SK-N-SH (cell line): ENCODE results near the gene MRPS22. TPM values are rescaled to one million over a fixed set of nuclear protein-coding genes. Genes with fewer than 3 reads are reported as not detected.

Source experiments
- CTCF ChIA-PET: fragments of 300-600, 350-600 bp; formaldehyde crosslinking; extraction: SDS; loops from one replicate; lab custom pipeline; 2021; lab: Yijun Ruan, JAX
- POLR2A ChIA-PET: fragments of 350-600 bp; sonication (Branson Sonifier 250); formaldehyde crosslinking; extraction: SDS; loops from one replicate; lab custom pipeline; 2020; ENCODE audit warnings: antibody characterized with exemption, inconsistent platforms; lab: Yijun Ruan, JAX
- DNase-seq: peaks from one replicate; pipeline ENCODE4 v3.0.0; 2012
- H2AFZ ChIP-seq: fragments of 200-600 bp; sonication (generic); 2 replicates; pipeline ENCODE4 v1.8.1; 2016; ENCODE audit warnings: antibody characterized with exemption, mild to moderate bottlenecking, low read depth
- H3F3A ChIP-seq: fragments of 200-600 bp; sonication (generic); replicated peaks from 2 replicates; pipeline ENCODE3; 2016; ENCODE audit warnings: antibody characterized with exemption, mild to moderate bottlenecking; ENCODE audit not compliant: insufficient read depth
- H3K27ac ChIP-seq, 2 experiments: fragments of 200-500 bp in 1 of 2; fragments of 200-600 bp in 1 of 2; sonication (Bioruptor generic) in 1 of 2; sonication (generic), shearing (Covaris generic) in 1 of 2; 2 replicates each; pipeline versions ENCODE4 v1.5.1 to v1.6.1; 2014 to 2016; ENCODE audit warnings: low read depth in 2 of 2, inconsistent platforms in 1 of 2, low read length in 1 of 2, mild to moderate bottlenecking in 1 of 2, mixed read lengths in 1 of 2
- H3K27me3 ChIP-seq: fragments of 200-600 bp; sonication (generic), shearing (Covaris generic); 2 replicates; pipeline ENCODE4 v1.6.1; 2016; ENCODE audit warnings: mixed run types; ENCODE audit not compliant: insufficient read depth
- H3K36me3 ChIP-seq, 2 experiments: fragments of 200-500 bp in 1 of 2; fragments of 200-600 bp in 1 of 2; sonication (Bioruptor generic) in 1 of 2; sonication (generic) in 1 of 2; replicated peaks in 1 of 2; 2 replicates each; pipeline versions ENCODE3 to v1.5.1; 2014 to 2016; ENCODE audit warnings: low read length in 1 of 2, mild to moderate bottlenecking in 1 of 2; ENCODE audit not compliant: insufficient read depth in 2 of 2, control insufficient read depth in 1 of 2
- H3K4me1 ChIP-seq, 2 experiments: fragments of 200-500 bp in 1 of 2; fragments of 200-600 bp in 1 of 2; sonication (Bioruptor generic) in 1 of 2; sonication (generic), shearing (Covaris generic) in 1 of 2; 2 replicates each; pipeline versions ENCODE4 v1.5.1 to v1.6.1; 2014 to 2016; ENCODE audit warnings: low read depth in 1 of 2, low read length in 1 of 2, mixed run types in 1 of 2; ENCODE audit not compliant: insufficient read depth in 2 of 2, control insufficient read depth in 1 of 2
- H3K4me2 ChIP-seq: fragments of 200-600 bp; sonication (generic), shearing (Covaris generic); 2 replicates; pipeline ENCODE4 v1.6.1; 2017; ENCODE audit warnings: mixed run types
- H3K4me3 ChIP-seq, 2 experiments: fragments of 200-500 bp in 1 of 2; fragments of 200-600 bp in 1 of 2; sonication (Bioruptor generic) in 1 of 2; sonication (generic), shearing (Covaris generic) in 1 of 2; 2 replicates each; pipeline versions ENCODE4 v1.5.1 to v1.8.1; 2014 to 2016; ENCODE audit warnings: low read depth in 2 of 2, inconsistent platforms in 1 of 2, low read length in 1 of 2, mild to moderate bottlenecking in 1 of 2, mixed read lengths in 1 of 2, moderate library complexity in 1 of 2
- H3K79me2 ChIP-seq: fragments of 200-600 bp; sonication (generic); 2 replicates; pipeline ENCODE4 v1.8.1; 2017; ENCODE audit warnings: mild to moderate bottlenecking; ENCODE audit not compliant: insufficient read depth
- H3K9ac ChIP-seq: fragments of 200-600 bp; sonication (generic); 2 replicates; pipeline ENCODE4 v1.6.1; 2017; ENCODE audit warnings: mixed run types
- H3K9me2 ChIP-seq: fragments of 200-600 bp; sonication (generic); 2 replicates; pipeline ENCODE4 v1.6.1; 2017; ENCODE audit warnings: mixed run types
- H3K9me3 ChIP-seq: fragments of 200-600 bp; sonication (generic); 2 replicates; pipeline ENCODE4 v1.6.1; 2017; ENCODE audit warnings: mixed run types, mild to moderate bottlenecking, moderate library complexity
- H4K20me1 ChIP-seq: fragments of 200-600 bp; sonication (generic); 2 replicates; pipeline ENCODE4 v1.6.1; 2017; ENCODE audit warnings: mild to moderate bottlenecking, mixed run types; ENCODE audit not compliant: insufficient read depth
- ELF1 ChIP-seq: IDR thresholded peaks from 2 replicates; pipeline ENCODE4 v1.4.0; 2012
- EZH2phosphoT487 ChIP-seq: fragments of 200-600 bp; sonication (generic); IDR thresholded peaks from 2 replicates; pipeline ENCODE4 v1.6.1; 2017; ENCODE audit warnings: low read depth, mixed run types, mild to moderate bottlenecking, antibody characterized with exemption, moderate library complexity, borderline replicate concordance
- FOXM1 ChIP-seq: IDR thresholded peaks from 2 replicates; pipeline ENCODE4 v1.4.0; 2012; ENCODE audit warnings: low read depth, mild to moderate bottlenecking
- MEF2A ChIP-seq: IDR thresholded peaks from 2 replicates; pipeline ENCODE4 v1.4.0; 2012; ENCODE audit warnings: low read depth, borderline replicate concordance
- MXI1 ChIP-seq: IDR thresholded peaks from 2 replicates; pipeline ENCODE4 v1.6.1; 2012; ENCODE audit warnings: mild to moderate bottlenecking, low read depth, low read length, improper control_type of control experiment
- POLR2AphosphoS5 ChIP-seq: IDR thresholded peaks from 2 replicates; pipeline ENCODE4 v1.6.1; 2012; ENCODE audit warnings: low read depth, low read length
- RCOR1 ChIP-seq: fragments of 150-350 bp; IDR thresholded peaks from 2 replicates; pipeline ENCODE4 v1.6.1; 2017; ENCODE audit warnings: antibody characterized with exemption, low read length
- RXRA ChIP-seq: IDR thresholded peaks from 2 replicates; pipeline ENCODE4 v1.4.0; 2012; ENCODE audit warnings: low read depth, mild to moderate bottlenecking, borderline replicate concordance
- SMC3 ChIP-seq: IDR thresholded peaks from 2 replicates; pipeline ENCODE4 v1.6.1; 2012; ENCODE audit warnings: low read depth, low read length, improper control_type of control experiment
- TAF1 ChIP-seq: IDR thresholded peaks from 2 replicates; pipeline ENCODE4 v1.6.1; 2012; ENCODE audit warnings: low read depth, mild to moderate bottlenecking, low read length, moderate library complexity, borderline replicate concordance
- YY1 ChIP-seq: IDR thresholded peaks from 2 replicates; pipeline ENCODE4 v1.4.0; 2012; ENCODE audit warnings: low read depth, mild to moderate bottlenecking
- WGBS: methylation state at CpG from one replicate; pipeline ENCODE4 v1.1.6; 2017; ENCODE audit warnings: low lambda C conversion rate; 5-methylcytosine and 5-hydroxymethylcytosine counted together
- polyA plus RNA-seq, 3 experiments: library from polyadenylated mRNA; depleted of rRNA; stranded (reverse); fragments of >200 nt; gene quantifications; 2 replicates each; pipeline ENCODE4 v1.2.3, GENCODE V29; 2012
- TF ChIP-seq, protein P1 (sequence below): IDR thresholded peaks from 2 replicates; pipeline ENCODE4 v1.4.0; 2012; ENCODE audit warnings: low read depth, borderline replicate concordance
- TF ChIP-seq, protein P2 (sequence below): fragments of 150-350 bp; IDR thresholded peaks from 2 replicates; pipeline ENCODE4 v1.6.1; 2016; ENCODE audit warnings: mild to moderate bottlenecking, low read depth, low read length
- TF ChIP-seq, protein P3 (sequence below): IDR thresholded peaks from 2 replicates; pipeline ENCODE4 v1.4.0; 2012; ENCODE audit warnings: low read depth
- TF ChIP-seq, protein P4 (sequence below): fragments of 150-350 bp; IDR thresholded peaks from 2 replicates; pipeline ENCODE4 v1.6.1; 2017; ENCODE audit warnings: antibody characterized with exemption, low read length, low read depth, borderline replicate concordance

MRPS22 gene
- polyA plus RNA-seq, 1 of the 3 experiments (the other 2 are of a cell fraction) = 50.6 TPM

DNA sequence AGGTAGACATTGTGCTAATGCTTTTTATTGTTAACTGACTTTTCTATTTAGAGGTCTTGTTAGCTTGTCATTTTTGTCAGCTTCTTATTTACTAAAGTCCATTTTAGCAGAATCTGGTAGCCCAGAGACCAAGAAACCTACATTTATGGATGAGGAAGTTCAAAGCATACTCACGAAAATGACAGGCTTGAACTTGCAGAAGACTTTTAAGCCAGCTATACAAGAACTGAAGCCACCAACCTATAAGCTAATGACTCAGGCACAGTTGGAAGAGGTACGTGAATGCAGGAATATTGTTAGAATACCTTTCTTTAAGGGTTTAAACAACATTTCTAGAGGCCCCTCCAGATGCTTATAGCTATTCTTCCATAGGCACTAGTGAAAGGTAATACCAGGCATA is 3.0 kb downstream of the MRPS22 start:
- Histone ChIP-seq H3K4me1 (peaks cover 6 to 12% of the 10 kb centered on the region in 2 experiments; a peak in 3 of 4 replicates), H3F3A (no peaks in the 10 kb centered on the region), H4K20me1 (no peaks in the 10 kb centered on the region; the same call in 1 of the 2 replicates), H2AFZ (no peak overlapping the region), H3K4me3 (no peak overlapping the region), H3K9me2 (no peaks in the 10 kb centered on the region), H3K9ac (no peak overlapping the region), H3K27ac (no peak overlapping the region), H3K79me2 (peaks cover 41% of the 10 kb centered on the region), H3K9me3 (no peaks in the 10 kb centered on the region), H3K4me2 (no peak overlapping the region), H3K36me3 (peaks cover 40 to 52% of the 10 kb centered on the region in 2 experiments), H3K27me3 (no peaks in the 10 kb centered on the region)
- no peak for TF ChIP-seq RCOR1
- TF ChIP-seq, protein P1, sequence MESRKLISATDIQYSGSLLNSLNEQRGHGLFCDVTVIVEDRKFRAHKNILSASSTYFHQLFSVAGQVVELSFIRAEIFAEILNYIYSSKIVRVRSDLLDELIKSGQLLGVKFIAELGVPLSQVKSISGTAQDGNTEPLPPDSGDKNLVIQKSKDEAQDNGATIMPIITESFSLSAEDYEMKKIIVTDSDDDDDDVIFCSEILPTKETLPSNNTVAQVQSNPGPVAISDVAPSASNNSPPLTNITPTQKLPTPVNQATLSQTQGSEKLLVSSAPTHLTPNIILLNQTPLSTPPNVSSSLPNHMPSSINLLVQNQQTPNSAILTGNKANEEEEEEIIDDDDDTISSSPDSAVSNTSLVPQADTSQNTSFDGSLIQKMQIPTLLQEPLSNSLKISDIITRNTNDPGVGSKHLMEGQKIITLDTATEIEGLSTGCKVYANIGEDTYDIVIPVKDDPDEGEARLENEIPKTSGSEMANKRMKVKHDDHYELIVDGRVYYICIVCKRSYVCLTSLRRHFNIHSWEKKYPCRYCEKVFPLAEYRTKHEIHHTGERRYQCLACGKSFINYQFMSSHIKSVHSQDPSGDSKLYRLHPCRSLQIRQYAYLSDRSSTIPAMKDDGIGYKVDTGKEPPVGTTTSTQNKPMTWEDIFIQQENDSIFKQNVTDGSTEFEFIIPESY = no peak
- no peak for TF ChIP-seq SMC3
- TF ChIP-seq ELF1 = no peak
- TF ChIP-seq, protein P2, sequence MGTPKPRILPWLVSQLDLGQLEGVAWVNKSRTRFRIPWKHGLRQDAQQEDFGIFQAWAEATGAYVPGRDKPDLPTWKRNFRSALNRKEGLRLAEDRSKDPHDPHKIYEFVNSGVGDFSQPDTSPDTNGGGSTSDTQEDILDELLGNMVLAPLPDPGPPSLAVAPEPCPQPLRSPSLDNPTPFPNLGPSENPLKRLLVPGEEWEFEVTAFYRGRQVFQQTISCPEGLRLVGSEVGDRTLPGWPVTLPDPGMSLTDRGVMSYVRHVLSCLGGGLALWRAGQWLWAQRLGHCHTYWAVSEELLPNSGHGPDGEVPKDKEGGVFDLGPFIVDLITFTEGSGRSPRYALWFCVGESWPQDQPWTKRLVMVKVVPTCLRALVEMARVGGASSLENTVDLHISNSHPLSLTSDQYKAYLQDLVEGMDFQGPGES = no peak
- TF ChIP-seq, protein P3, sequence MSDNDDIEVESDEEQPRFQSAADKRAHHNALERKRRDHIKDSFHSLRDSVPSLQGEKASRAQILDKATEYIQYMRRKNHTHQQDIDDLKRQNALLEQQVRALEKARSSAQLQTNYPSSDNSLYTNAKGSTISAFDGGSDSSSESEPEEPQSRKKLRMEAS = no peak
- TF ChIP-seq MEF2A = no peak
- TF ChIP-seq TAF1 = no peak
- TF ChIP-seq, protein P4, sequence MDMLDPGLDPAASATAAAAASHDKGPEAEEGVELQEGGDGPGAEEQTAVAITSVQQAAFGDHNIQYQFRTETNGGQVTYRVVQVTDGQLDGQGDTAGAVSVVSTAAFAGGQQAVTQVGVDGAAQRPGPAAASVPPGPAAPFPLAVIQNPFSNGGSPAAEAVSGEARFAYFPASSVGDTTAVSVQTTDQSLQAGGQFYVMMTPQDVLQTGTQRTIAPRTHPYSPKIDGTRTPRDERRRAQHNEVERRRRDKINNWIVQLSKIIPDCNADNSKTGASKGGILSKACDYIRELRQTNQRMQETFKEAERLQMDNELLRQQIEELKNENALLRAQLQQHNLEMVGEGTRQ = no peak
- TF ChIP-seq YY1 = no peak
- no peak for TF ChIP-seq MXI1
- no peak for TF ChIP-seq FOXM1
- TF ChIP-seq POLR2AphosphoS5 = no peak
- no peak for TF ChIP-seq EZH2phosphoT487
- no peak for TF ChIP-seq RXRA
- POLR2A ChIA-PET = no interaction called here
- 88% methylated on average over 2 of the region's 2 CpGs for WGBS
- DNase-seq = no peak
- CTCF ChIA-PET = interaction anchor here (0.6 to 3.5 kb wide), 5 partner anchors 8 to 400 kb away, joined by 3 to 35 read pairs (median 3); partner anchors contain the start of genes FOXL2 and FOXL2NB
